HG03025 (cell line): ENCODE data around the gene APRT.
A peak's percentile ranks its signal among the peaks of the same experiment; 100 is the strongest.

ENCODE experiments used
- ATAC-seq: cut with Tn5 transposase; IDR thresholded peaks from one replicate; pipeline ENCODE4 v1.9.1; 2021; ENCODE audit warnings: mild to moderate bottlenecking, moderate library complexity; ENCODE audit not compliant: unreplicated experiment, low FRiP score

The APRT gene, protein sequence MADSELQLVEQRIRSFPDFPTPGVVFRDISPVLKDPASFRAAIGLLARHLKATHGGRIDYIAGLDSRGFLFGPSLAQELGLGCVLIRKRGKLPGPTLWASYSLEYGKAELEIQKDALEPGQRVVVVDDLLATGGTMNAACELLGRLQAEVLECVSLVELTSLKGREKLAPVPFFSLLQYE

DNA sequence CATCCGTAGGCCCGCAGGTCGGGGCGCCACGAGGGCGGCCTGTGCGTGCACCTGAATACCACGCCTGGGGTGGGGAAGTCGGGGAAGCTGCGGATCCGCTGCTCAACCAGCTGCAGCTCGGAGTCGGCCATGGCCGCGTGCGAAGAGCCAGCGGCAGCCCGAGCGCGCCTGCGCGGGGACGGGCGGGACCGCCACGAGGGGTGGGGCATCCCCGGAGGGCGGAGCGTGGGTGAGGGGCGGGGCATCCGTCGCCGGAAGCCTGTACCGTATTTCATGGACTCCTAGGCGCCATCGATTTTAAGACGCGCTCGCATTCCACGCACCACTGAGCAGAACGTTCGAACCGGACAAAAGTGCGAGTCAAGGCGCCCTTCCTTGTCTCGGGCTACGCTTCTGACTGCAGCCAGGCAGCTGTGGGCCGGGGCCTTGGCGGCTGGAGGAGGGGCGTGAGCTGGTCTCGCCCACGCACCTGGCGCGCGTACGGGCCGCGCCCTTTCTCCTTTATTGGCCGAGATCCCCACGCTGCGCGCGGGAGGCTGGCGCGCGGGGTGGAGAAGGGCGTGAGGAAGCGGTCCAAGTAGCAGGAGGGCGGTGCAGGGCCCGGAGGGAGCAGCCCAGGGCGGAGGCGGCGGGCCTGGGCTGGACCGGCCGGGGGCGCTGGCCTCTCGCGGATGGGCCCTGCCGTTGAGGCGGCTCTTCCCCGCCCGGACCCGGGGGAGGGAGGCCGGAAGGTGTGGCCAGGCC is at the start of gene APRT:
APRT (minus strand) TSS at position 160 of the 744 bp plus-strand sequence; CDS start at position 131, 29 bp downstream.
- ATAC-seq, result peak; percentile 54

DNA sequence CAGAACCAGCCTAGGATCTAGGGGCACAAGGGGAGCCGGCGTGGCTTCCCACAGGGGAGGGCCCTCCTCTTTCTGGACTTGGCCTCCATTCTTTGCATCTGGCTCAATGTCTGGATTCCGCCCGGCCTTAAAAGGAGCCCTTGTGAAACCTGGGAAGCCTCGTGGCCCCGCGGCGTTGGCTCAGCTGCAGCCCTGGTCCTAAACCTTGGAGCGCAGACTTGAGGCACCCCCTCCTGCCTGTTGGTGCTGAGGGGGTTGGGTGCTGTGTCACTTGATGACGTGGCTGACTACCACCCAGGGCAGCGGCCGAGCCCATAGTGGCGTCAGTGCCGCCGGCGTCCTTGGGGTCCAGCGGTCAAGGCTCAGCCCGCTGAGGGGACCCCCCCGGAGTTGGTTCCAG is 49.6 kb upstream of the APRT start:
- ATAC-seq, result no peak

DNA sequence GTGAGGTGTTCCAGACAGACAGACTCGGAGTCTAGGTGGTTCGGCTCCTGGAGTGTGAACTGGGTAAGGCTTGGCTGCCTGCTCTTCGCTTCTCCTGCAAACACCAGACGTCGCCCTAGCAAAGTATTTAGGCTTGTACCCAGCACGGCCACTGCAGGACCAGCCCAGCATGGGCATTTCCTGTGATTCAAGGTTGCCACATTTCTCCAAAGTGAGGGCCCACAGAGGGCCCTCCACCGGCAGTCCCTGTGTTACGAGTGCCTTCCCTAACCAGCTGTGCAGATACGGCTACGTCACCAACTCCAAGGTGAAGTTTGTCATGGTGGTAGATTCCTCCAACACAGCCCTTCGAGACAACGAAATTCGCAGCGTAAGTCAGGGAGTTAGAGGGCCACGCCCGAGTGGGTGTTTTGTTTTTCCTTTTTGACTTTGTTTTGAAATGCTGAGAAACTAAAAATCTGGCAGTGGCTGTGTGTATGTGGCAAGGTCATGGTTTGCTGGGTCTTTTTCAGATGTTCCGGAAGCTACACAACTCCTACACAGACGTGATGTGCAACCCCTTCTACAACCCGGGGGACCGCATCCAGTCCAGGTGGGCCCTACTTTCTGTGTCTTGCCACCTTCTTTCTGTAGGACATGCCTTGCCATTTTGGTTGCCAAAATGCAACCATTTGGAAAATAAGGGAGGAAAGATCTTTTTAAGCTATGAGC is 47.8 kb upstream of the APRT start:
- no peak for ATAC-seq

DNA sequence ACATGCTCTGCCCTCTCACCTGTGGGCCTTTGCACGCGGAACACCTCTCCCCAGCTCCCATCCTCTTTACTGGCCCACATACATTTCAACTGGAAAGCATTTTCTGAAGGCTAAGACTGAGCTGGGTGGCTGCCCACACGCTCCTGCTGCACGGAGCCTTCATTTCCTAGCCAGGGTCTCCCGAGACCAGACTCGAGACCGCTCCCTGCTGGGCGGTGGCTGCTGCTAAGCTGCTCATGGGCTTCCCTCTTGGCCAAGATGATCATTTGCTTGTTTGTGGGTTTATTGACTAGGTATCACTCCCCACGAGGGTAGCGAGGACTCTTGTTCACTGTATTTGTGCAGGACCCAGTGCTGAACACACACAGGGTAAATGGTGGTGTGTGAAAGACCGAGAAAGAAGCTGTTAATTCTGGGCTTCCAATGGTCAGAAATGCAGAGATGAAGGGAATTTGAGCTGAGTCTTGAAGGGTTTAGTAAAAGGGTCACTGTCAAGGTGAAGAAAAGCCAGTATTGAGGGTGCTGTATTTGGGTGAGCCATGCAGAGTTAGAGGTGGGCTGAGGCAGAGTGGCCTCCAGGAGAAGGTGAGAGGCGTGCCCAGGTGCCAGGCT is 46.1 kb upstream of the APRT start:
- peak; percentile 36 for ATAC-seq

DNA sequence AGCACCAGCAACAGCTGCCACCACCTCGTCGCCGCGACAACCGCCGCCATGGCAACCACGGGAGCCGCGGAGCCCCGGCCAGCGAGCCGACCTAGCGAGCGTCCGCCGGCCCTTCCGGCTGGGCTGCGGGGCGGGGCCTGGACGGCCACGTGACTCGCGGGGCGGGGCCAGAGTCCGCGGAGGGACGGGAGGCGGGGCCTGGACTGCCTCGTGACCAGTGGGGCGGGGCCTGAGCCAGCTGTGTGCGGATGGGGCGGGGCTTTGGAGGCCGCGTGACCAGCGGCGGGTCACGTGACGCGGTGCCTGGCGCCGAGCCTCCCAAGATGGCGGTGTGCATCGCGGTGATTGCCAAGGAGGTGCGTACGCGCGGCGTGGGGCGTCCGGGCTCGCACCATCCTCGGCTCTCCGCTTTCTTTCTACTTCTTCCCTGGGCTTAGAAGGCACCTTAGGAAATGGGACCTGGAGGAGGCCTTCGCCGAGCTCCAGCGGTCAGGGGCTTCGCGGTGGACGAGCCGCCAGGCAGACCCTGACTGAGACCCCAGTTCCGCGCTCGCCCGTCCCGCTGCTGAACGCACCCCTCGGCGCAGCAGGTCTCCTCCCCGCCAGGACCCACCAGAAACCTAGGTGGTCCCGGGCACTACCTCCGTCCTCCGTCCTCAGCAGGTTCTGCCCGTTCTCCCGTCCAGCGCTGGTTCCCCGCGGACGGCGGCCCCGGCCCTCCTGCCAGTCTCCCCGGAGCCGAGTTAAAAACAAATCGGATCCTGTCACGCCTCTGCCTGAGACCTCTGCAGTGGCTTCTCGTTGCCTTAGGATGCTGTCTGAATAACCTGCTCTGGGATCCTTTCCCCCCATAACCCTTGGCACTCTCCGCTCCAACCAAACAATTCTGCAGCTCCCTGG is 45.4 kb upstream of the APRT start, which contains the start of the genes GALNS and TRAPPC2L:
GALNS (minus strand) TSS at position 120 of the 900 bp plus-strand sequence; CDS start at position 50, 70 bp downstream.
TRAPPC2L (plus strand) TSS at position 300 of the 900 bp plus-strand sequence; CDS start at position 324, 24 bp downstream.
- peak; percentile 75 for ATAC-seq

DNA sequence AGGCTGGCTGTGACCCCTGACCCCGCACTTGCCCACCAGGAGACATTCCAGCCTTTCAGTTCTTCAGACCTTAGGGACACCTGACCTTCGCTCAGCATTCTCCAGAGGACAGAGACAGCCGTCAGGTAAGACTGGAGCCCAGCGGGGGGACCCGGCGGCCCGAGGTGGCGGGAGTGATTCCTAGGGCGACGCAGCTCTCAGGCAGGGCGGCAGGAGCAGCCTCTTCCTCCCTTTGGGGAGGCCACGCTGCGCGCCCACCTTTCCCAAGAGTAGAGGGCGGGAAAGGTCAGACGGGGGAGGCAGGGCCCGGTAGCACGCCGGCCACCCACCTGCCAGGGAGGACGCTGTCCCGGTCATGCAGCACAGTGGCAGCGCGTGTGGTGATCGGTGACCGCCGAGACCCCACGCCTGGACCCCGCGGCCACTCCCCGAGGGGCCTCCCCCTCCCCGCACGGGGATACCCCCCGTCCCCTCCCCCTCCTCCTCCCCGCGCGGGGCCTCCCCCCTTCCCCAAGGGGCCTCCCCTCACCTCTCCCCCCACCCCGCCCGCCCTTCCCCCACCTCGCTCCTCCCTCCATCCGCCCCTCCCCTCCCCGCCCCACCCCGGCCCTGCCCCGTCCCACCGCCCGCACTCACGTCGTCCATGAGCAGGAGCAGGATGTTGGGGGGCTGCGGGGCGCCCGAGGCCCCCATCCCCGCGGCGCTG is 44.5 kb upstream of the APRT start:
- no peak for ATAC-seq

DNA sequence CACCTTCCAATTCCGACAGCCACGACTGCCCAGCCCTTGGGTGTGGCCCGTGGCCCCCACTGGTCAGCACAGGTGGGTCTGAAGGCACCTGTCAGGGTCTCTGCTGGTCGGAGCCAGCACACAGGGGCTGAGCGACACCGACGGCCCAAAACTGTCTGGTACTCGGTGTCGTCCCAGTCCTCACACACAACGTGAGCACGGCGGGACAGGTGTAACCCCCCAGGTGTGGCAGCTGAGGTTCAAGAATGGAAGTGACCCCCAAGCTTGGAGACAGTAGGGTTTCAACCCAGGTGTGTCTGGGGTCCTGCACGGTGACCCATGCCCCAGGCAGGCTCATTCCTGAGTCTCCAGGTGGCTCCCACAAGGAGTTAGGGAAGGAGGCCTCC is 44.0 kb upstream of the APRT start:
- ATAC-seq, result no peak

DNA sequence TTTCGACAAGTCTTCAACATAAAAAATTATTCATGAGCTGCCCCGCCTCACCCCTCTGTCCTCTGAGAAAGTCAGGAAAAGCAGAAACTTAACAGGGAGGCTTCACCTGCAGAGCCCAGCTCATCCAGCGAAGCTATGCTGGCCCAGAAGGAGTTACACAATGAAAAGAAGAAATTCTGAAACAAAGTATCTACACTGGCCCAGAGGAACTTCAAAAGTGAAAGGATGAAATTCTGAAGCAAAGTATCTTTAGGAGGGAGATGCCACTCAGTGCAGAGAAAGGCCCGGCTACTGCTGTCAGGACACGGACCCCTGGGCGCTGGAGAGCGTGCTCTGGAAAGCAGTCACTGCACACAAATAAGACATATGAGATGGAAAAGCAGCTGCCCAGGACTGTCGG is 43.4 kb upstream of the APRT start:
- no peak for ATAC-seq

DNA sequence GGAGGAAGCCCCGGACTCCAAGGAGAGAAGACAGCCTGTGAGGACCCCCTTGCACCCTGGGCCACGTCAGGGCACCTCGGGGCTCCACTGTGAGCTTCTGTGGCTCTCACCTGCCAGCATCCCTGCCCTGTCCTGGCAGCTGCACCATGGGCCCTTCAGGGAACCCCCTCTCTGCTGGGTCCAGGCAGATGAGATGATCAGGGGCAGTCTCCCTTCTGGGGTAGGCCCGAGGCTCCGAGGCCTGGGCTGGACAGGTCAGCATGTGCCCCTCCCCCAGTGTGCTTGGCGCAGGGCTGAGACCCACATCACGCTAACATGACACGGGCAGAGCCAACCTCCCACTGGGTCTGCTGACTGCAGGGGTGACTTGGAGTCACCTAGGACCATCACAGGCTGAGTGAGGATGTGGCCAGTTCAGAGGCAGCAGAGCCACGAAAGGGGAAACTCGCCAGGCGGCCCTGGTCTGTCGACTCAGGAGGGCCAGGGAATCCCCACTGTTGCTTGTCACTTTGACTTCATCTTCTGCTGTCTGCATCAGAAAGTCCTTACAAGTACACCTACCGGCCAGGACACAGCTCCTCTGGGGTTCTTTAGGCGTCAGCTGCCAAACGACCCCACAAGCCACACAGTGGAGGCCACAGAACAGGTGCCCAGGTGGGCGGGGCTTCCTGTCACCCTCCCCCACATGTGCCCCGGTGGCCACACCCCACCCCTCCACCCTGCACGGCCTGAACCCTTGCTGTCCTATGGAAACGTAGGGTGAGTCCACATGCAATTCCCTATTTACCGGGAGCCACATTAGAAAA is 42.8 kb upstream of the APRT start:
- ATAC-seq, result no peak

DNA sequence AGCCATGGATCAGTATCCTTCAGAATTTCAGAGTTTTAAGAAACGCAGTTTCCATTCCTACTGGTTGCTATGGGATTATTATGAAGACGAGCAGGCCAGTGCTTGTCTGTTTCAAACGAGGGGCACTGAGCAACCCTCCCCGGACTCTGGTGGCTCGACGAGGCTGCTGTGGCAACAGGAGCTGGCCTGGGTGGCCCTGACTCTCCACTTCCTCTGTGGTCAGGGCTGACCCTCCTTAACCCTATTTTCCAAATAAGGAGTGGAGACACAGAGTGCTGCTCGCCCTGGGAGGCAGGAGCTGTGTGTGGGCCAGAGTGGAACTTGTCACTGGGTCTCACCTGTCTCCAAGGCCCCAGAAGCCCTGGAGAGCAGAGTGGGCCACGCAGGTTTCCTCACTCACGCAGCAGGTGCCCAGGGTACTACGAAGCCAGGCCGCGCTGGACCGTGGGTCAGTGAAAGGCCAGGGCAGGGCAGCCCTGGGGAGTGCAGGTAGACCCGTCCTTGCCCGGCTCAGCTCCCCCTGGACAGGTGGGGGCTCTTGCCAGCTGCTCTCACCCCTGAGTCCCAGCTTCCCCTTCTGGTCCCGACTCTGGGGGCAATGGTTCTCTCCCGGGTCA is 41.7 kb upstream of the APRT start:
- ATAC-seq, result no peak

DNA sequence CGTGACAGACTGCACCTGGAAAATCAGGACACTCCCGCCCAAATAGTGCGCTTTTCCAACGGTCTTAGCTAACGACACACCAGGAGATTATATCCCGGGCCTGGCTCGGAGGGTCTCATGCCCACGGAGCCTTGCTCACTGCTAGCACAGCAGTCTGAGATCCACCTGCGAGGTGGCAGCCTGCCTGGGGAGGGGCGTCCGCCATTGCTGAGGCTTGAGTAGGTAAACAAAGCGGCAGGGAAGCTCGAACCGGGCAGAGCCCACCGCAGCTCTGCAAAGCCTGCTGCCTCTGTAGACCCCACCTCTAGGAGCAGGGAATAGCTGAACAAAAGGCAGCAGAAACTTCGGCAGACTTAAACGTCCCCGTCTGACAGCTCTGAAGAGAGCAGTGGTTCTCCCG is 39.9 kb upstream of the APRT start:
- no peak for ATAC-seq

DNA sequence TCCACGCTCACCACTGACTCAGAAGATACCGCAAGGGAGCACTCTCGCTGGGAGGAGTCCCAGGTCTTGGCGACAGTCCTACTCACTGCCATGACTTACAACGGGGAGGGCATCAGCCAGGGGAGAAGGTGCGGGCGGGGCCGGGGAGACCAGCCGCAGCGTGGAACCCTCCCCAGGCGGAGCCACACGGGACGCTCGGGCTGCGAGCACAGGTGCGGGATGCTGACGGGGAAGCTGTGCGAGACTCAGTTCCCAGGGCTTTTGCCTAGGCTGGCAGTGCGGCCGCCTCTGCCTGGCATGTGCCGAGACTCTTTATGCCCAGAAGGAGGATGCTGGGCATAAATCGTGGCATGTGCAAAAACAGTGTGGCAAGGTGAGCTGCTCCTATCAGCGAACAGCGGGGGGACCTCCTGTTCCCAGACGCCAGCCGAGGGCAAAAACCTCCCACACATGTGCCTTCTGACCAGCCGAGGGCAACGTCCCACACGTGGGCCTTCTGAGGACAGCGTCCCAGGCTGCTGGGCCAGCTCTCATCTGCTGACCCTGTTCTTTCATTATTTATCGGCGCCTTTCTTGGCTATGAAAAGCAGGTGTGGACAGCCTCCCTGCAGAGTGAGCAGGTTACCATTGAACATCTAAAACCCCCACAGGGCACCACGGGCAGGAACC is 38.9 kb upstream of the APRT start:
- ATAC-seq, result no peak

DNA sequence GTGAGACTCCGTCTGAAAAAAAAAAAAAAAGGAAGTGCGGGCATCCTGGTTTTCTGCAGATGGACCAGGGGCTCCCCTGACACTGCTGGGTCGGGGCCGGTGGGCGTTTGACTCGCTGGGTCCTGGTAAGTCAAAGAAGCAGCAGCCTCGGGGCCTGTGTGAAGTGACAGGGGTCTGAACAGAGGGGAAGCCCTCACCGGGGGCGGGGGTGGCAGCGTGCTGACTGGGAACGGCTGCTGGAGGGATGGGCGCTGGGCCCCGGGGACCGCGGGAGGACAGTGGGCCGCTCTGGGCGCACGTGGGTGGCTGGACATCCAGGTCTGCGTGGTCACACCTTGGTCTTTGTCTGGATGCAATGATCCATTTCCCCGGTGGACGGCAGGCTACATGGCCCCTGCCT is 36.8 kb upstream of the APRT start:
- ATAC-seq, result no peak

DNA sequence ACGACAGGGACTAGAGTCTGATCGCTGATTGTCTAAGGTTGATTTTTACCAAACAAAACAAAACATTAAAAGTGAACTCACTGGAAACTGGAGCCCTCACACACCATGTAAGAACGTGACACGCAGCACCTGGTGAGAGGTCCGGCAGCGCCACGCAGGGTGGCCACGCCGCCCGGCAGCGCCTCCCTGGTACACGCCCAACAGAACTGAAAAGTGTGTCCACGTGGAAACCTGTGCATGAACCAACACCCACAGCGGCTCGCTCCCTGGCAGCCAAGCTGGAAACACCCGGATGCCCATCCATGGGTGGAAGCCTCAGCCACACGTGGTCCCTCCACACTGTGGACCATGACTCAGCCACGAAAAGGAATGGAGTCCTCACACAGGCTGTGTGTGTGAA is 35.9 kb upstream of the APRT start:
- no peak for ATAC-seq

DNA sequence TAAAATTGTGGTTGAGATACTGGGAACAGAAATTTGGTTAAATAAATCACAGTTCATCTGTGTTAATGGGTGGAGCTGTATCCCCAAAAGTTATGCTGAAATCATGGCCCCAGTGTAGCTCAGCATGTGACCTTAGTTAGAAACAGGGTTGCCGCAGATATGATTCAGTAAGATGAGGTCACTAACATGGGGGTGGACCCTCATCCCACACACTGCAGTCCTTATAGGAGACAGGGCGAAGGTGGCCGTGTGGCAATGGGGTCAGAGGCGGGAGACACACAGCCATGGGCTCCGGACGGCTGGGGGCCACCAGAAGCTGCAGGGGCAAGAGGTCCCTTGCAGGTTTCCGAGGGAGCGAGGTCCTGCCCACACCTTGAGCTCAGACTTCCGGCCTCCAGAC is 34.4 kb upstream of the APRT start:
- no peak for ATAC-seq

DNA sequence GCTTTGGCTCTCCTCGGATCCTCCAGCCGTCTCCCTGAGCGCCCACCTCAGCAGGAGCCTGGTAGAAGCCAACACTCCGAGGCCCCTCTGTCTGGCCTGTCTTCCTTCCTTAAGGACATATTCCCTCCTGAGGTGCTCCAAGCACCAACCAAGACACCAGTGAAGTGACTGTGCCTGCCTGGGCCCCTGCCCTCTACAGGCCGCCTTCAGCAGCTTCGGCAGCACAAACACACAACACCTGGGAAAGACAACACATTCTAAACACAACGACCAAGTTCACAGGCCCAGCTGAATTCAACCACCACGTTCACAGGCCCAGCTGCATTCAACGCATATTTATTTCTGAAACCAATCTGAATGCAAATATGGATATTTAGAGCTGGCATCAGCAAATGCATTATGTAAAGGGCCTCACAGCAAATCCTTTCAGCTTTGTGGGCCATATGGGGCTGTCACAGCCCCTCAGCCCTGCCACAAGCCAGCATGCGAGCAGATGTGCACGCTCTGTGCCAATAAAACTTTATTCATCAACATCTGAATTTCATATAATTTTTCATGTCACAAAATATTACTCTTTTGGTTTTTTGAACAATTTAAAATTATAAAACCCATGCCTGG is 32.8 kb upstream of the APRT start:
- ATAC-seq, result no peak

DNA sequence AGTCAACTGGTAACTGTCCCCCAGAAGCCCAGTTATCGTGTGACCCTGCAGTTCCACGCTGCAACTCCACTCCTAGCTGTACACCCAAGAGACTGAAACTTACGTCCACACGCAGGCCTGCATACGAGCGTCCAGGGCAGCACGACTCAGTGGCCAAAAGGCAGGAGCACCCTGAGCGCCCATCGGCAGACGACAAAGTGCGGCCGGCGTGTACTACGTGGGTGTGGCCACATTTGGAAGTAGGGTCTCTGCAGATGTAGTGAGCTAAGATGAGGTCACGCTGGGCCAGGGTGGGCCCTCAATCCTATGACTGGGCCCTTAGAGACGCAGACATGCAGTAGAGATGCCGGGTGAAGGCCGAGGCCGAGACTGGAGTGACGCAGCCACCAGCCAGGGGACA is 31.5 kb upstream of the APRT start:
- no peak for ATAC-seq
